Left renal pelvis (tissue), 4 donors: ENCODE data around the gene TUBGCP2. TPM values are rescaled to one million over a fixed set of nuclear protein-coding genes. Genes with fewer than 3 reads are reported as not detected.
"Not testable (repeated sequence)": the region's sequence is repeated elsewhere in the genome, so short reads cannot be mapped to it uniquely, and the experiment has no call there.

Experiments
- DNase-seq, 4 donors: peaks; one replicate each; pipeline ENCODE4 v3.0.0-alpha.2; 2013; ENCODE audit warnings: low read depth in 4 of 4, low spot score in 3 of 4
- polyA plus RNA-seq, 4 donors: library from polyadenylated mRNA; unstranded; fragments of 120-200 nt; gene quantifications; one replicate each; pipeline ENCODE4 v1.2.1, GENCODE V29; 2013; ENCODE audit not compliant: insufficient read length in 4 of 4

Gene TUBGCP2
- polyA plus RNA-seq, 4 donors = 45.5 to 81.2 (median 55.8) TPM

DNA sequence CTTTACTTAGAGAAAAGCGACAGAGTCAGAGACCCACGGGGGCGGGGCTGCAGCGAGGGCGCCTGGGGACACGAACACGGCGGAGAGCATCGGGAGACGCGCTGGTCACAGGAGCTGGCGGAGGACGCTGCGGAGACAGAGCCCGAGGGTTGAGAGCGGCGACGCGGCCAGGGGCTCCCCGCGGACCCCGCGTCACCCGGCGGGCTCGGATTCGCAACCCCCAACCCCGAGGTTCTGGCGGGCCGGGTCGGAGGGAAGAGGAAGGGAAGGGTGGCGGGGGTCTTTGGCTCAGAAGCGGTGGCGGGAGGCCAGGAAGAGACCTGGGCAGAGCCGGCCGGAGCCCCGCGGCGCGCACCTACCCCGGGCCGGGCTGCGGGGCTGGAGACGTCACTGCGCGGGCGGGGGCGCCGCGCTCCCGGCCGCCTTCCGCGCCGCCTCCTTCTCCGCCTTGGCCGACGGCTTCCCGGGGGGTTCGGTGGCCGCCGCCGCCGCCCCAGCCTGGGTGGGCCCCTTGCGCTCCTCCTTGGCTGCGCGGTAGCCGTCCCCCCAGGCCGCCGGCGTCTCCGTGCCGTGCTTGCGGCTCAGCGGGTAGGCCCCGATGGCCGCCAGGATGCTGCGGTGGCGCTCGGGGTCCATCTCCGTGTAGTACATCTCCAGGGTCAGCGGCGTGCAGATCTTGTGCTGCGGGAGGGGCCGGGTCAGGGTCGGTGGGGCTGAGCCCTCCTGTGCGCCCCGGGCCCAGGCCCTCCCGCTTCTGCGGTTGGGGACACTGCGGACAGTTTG, 17.0 kb upstream of the TUBGCP2 start:
- no peak for DNase-seq

DNA sequence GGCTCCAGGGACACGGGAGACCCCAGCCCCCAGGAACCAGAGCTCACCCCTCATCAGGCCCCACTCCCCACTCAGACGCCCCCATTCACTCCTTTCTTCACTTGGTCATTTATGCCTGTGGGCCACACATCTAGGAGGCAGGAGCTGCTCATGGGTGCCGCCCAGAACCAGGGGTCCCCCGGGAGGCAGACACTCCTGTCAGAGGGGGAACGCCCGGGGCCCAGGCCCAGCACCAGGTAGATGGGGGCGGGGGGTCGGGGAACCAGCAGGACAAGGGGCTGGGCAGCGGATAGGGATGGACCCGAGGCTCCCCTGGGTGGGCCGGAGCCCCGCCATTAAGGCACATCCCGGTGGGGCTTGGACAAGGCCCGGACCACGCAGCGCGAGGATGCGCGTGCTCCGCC, 16.2 kb upstream of the TUBGCP2 start:
- no peak for DNase-seq

DNA sequence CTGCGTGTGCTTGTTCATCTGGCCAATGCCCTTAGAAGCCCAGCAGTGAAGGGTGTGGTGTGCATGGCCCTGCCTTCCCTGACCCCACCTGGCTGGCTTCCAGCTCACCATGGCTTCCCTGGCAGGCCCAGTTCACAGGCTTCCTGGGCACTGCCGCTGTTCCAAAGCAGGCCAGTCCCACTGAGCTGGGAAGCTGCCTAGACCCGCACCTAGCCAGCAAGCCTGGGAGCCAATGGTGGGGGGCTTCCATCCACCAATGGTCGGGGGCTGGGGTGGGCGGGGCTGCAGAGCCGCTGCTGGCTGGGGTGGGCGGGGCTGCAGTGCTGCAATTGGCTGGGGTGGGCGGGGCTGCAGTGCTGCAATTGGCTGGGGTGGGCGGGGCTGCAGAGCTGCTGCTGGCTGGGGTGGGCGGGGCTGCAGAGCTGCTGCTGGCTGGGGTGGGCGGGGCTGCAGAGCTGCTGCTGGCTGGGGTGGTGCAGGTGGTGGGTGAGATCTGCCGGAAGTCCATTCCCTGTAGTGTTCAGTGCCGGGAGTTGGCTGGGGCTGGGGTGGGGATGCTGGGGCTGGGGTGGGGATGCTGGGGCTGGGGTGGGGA, 15.6 kb upstream of the TUBGCP2 start:
- DNase-seq = no peak

DNA sequence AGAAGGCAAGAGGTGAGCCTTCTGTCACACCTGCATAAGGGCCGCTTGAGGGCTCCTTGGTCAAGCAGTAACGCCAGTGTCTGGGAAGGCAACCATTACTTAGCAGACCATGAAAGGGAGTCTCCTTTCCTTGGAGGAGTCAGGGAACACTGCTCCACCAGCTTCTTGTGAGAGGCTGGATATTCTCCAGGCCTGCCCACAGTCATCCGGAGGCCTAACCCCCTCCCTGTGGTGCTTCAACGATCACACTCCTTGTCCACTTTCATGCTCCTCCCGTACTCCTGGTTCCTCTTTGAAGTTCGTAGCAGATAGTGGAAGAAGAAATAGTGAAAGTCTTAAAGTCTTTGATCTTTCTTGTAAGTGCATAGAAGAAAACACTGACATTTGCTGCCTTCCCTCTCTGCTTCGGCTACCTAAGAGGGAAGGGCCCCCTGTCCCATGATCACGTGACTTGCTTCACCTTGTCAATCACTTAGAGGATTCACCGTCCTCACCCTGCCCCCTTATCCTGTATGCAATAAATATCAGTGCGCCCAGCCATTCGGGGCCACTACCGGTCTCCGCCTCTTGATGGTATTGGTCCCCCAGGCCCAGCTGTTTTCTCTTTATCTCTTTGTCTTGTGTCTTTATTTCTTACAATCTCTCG, 13.5 kb upstream of the TUBGCP2 start:
- DNase-seq = not testable (repeated sequence)

DNA sequence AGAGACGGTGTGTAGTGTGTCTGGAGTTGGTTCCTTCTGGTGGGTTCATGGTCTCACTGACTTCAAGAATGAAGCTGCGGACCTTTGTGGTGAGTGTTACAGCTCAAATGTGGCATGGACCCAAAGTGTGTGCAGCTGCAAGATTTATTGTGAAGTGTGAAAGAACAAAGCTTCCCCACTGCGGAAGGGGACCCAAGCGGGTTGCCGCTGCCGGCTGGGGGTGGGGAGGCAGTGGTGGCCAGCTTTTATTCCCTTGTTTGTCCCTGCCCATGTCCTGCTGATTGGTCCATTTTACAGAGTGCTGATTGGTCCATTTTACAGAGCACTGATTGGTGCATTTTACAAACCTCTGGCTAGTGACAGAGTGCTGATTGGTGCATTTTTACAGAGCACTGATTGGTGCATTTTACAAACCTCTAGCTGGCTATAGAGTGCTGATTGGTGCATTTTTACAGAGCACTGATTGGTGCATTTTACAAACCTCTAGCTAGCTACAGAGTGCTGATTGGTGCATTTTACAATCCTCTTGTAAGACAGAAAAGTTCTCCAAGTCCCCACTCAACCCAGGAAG, 12.3 kb upstream of the TUBGCP2 start:
- DNase-seq = not testable (repeated sequence)

DNA sequence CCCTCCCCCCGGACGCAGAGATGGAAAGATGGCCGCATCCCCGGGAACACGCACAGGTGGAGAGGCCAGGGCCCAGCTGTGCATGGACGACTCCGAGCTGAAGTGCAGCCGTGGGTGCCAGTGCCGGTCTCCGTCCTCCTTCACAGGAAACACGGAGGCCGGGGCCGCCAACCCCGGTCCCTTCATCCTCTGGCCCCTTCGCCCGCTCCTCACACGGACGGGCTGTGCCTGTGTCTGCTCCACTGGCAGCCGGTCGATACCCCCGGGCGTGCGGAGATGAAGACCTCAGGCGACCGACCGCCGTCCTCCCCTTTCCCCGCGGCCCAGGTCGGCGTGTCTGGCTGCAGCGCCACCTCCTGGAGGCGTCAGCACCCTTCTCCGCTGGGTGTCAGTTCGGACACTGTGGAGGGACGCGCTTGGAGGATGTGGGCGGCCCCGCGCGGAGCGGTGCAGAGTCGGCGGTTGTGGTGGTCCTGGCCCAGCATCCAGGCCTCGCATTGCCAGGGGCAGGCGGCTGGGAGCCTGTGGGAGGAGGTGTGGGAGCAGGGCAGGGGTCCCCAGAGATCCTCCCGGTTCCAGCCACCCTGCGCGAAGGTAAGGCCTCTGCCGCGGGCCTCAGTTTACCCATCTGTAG, 9.9 kb upstream of the TUBGCP2 start:
- no peak for DNase-seq

DNA sequence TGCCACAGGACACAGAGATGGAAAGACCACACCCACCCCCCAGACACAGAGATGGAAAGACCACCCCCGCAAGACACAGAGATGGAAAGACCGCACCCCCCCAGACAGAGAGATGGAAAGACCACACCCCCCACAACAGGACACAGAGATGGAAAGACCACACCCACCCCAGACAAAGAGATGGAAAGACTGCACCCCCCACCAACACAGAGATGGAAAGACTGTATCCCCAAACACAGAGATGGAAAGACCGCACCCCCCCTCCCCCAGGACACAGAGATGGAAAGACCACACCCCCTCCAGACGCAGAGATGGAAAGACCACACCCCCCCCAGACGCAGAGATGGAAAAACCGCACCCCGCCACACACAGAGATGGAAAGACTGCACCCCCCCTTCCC, 8.1 kb upstream of the TUBGCP2 start:
- DNase-seq = no peak

DNA sequence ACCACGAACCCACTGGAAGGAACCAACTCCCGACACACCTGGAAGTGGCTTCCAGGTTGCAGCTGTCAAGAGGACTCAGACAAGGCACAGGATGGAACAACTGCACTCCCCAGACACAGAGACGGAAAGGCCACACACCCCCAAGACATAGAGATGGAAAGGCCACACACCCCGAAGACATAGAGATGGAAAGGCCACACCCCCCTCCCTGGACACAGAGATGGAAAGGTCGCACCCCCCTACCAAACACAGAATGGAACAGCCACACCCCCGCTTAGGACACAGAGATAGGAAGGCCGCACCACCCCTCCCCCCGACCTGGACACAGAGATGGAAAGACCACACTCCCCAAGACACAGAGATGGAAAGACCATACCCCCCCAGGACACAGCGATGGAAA, 7.6 kb upstream of the TUBGCP2 start:
- no peak for DNase-seq

DNA sequence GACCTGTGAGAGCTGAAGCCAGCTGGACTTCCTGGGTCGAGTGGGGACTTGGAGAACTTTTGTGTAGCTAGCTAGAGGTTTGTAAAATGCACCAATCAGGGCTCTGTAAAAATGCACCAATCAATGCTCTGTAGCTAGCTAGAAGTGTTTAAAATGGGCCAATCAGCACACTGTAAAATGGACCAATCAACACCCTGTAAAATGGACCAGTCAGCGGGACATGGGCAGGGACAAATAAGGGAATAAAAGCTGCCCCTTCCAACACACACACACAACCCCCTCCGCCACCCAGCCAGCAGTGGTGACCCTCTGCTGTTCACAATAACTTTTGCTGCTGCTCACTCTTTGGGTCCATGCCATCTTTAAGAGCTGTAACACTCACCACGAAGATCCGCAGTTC, 7.2 kb upstream of the TUBGCP2 start:
- DNase-seq = no peak

DNA sequence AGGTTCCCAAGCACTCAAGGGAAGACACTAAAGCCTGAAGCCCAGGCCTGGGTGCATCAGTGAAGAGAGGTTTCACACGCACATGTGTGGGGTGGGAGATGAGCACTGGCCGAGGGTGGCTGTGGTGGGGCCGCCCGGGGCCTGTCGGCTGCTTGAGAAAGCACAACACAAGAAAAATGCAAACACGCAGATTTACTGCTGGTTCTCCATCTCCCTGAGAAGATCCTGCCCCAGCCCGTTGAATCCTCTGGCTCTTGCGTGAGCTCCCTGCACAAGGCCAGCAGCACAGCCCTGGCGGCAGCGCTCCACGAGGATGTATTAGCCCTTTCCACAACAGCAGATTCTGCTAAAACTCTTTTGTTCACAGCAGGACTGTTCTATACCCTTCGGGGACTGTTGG, 6.2 kb upstream of the TUBGCP2 start:
- no peak for DNase-seq

DNA sequence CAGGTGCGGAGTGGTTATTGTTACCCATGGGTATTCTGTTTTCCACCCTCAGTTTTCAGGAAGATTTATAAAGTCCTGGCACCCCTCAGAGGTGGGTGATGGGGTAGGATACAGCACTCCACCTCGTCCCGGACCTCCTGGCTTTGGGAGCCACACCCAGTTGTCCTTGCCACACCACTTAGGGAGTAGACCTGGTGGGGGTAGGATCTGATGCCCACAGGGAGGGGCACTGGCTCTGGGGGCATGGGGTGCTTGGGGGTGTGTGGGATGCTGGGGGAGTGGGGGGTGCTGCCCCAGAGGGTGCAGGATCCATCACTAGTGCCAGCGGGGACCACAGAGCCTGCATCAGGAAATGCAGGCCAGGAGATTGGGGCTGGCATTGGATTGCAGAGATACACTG, 4.5 kb upstream of the TUBGCP2 start:
- no peak for DNase-seq

DNA sequence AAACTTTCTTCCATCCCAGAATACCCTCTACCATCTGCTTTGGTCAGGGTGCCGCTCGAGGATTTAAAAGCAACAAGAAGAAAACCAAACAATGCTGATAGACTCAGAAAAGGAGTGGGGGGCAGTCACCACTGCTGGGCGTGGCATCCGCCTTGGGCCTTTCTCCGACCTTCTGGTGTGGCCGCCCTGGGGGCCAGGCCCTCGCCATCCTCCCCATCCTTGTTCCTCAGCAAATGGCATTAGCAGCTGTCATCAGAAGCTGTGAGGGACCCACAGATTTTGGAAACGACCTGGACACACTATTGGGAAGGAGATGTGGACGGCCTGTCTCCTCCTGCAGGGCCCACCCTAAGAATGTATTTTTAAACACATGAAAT, 4.1 kb upstream of the TUBGCP2 start:
- no peak for DNase-seq

DNA sequence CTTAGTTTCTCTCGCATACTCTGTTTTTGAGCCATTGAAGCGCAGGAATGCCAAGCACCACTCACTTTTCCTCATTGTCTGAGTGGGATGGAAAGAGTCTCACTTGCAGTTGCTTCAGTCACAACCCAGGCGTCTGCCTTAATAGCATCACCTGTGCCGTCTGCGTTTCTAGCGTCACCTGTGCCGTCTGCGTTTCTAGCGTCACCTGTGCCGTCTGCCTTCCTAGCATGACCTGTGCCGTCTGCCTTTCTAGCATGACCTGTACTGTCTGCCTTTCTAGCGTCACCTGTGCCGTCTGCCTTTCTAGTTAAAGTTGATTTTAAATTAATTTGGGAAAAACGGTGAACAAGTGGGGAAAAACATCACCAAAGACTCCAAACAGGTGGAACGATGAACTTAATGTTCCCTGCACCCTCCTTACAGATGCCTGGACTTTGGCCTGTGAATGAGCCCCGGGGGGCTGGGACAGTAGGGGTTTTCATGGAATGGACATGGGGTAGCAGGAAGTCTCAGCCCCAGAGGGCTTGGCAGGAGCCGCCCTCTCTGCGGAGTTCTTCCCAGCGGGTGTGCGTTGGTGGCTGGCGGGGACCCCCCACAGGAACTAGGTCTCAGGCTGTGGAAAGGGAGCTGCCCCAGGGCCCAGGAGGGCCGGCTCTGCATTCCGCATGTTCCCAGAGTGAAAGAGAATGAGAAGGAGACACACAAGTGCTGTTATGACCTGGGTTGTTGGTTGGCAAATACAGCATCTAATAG, 3.5 kb upstream of the TUBGCP2 start:
- no peak for DNase-seq

DNA sequence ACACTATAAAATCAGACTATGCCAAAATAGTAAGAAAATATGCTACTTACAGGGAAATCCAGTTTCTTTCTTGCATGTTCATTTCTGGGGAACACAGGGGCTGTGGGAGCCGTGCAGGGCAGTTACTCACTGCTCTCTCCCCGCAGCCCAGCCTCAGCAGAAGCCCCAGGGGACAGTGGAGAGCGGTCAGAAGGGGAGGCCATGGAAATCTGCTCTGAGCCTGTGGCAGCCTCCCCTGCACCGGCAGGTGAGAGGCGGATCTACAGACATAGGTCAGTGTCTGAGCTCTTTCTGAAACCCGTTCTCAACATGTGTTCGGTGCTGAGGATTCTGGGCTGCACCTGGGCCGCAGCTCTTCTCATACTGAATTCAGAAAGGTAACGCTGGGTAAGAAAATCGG, 2.9 kb upstream of the TUBGCP2 start:
- DNase-seq = no peak

DNA sequence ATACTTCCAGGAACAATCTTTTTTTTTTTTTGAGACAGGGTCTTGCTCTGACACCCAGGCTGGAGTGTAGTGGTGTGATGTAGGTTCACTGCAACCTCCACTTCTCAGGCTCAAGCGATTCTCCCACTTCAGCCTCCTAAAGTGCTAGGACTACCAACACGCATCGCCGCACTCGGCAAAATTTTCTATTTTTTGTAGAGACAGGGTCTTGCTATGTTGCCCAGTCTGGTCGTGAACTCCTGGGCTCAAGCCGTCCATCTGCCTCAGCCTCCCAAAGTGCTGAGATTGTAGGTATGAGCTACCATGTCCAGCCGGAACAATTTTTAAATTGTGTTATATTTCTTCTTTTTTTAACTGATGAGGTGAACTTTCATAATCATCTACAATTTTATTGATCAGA, 2.1 kb upstream of the TUBGCP2 start:
- no peak for DNase-seq

DNA sequence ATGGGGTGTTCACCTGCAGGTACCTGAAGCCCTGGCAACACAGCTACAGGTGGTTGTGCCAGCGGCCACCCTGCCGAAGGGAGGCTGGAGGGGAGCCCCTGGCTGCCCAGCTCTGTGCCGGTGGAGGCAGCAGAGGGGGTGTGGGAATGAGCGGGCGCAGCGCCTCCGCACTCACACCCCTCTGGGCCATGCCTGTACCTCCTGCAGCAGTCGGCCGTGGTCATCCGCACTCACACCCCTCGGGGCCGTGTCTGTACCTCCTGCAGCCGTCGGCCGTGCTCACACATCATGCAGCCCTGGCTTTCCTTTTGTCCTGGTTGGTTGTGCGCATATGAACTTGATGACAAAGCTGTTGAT, 1.7 kb upstream of the TUBGCP2 start:
- no peak for DNase-seq

DNA sequence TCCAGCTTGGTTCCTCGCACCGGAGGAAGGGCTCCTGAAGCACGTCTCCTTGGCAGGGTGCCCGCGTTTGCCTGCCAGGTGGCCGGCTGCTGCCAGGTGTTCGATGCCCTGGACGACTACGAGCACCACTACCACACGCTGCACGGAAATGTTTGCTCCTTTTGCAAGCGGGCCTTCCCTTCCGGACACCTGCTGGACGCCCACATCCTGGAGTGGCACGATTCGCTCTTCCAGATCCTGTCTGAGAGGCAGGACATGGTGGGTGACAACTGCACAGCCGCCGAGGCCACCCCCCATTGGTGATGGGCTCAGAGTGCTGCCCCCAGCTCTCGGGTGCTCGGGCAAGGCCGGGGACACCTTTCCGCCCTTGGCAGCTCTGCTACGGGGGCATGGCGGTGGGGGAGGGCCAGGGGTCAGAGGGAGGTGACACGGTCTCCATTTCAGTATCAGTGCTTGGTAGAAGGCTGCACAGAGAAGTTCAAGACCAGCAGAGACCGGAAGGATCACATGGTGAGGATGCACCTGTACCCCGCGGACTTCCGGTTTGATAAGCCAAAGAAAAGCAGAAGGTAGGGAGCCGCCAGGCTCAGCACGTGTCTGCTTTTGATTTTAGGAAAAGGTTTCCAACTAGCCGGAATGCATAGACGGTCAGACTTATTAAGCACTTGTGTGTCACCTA, 1.2 kb upstream of the TUBGCP2 start:
- DNase-seq = no peak

DNA sequence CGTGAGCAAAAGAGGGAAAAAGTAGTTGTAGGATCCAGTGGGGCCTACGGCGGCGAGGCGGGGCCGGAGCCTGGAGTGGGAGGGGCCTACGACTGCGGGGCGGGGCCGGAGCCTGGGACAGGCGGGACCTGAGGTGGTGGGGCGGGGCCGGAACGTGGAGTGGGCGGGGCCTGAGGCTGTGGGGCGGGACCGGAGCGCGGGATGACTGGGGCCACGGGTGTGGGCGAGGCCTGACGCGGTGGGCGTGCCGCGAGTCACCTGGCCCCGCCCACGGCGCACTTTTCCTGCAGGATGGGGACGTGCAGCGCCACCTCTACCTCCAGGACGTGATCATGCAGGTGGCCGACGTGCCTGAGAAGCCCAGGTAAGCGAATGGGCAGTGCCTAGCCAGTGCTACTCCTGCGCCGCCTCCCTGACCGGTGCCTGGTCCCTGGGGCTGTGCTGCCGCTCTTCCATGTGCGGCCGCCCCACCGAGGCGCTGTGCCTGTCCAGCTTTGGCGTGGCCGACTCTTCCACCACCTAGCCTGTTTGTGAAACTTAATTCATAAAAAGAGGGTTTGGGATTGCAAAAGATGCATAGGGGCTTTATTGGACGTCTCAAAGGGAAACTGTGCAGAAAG, 538 bp upstream of the TUBGCP2 start:
- peak; percentile 65 to 78 (median 72) for DNase-seq

DNA sequence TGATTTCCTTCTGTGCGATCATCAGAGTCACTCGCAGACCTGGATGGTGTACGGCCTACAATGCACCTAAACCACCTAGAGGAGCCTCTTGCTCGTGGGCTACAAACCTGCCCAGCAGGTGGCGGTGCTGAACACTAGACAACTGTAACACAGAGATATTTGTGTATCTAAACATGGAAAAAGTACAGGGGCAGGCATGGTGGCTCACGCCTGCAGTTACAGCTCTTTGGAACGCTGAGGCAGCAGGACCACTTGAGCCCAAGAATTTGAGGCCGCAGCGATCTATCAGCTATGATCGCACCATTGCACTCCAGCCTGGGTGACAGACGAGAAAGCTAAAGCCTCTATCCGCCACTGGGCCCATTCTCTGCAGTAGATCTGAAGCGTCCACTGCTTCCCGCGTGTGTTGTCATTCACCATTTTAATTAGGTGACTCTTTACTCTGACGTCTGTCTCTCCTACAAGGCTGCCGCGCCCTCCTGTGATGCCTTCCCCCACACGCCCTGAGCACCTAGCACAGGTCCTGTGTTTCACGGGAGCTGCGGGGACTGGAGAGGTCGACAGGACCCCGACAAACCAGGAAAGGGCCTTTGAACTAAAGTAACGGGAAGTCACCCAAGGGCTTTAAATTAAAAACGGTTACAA, 774 bp downstream of the TUBGCP2 start:
- peak in 1 of 4 donors; percentile 65 for DNase-seq
